GM11168 (cell line): ENCODE measurements around the gene ESRRA.

Experiments used
- in situ Hi-C: fragments of 300-500 bp; cut with MboI; formaldehyde crosslinking; loops from one replicate; pipeline ENCODE4 v1.12.0; 2022; ENCODE audit warnings: low sequenced_read_pairs; ENCODE audit not compliant: unreplicated experiment

The ESRRA gene

GRCh38 chr11:64344787-64345186, 39.5 kb downstream of the ESRRA start:
- in situ Hi-C loops = no loop called here

- in situ Hi-C loops = no loop called here
Measured at GRCh38 chr11:64347193-64347867, 42.0 kb downstream of the ESRRA start.

- in situ Hi-C loops = no loop called here
Measured at GRCh38 chr11:64348383-64349024, 43.2 kb downstream of the ESRRA start.

- in situ Hi-C loops = no loop called here
Measured at GRCh38 chr11:64349025-64349387, 43.7 kb downstream of the ESRRA start.

GRCh38 chr11:64349404-64349803, 44.1 kb downstream of the ESRRA start:
- in situ Hi-C loops = no loop called here

GRCh38 chr11:64351136-64351631, 45.9 kb downstream of the ESRRA start:
- in situ Hi-C loops = no loop called here

GRCh38 chr11:64352099-64352994, 47.0 kb downstream of the ESRRA start:
- in situ Hi-C loops = no loop called here

- in situ Hi-C loops = no loop called here
Measured at GRCh38 chr11:64352995-64353714, 47.8 kb downstream of the ESRRA start.

GRCh38 chr11:64353715-64354506, 48.6 kb downstream of the ESRRA start:
- in situ Hi-C loops = no loop called here

- in situ Hi-C loops = no loop called here
Measured at GRCh38 chr11:64355078-64355940, 50.0 kb downstream of the ESRRA start.

- in situ Hi-C loops = no loop called here
Measured at GRCh38 chr11:64356498-64357411, 51.4 kb downstream of the ESRRA start.

GRCh38 chr11:64357446-64357845, 52.1 kb downstream of the ESRRA start:
- in situ Hi-C loops = no loop called here

- in situ Hi-C loops = no loop called here
Measured at GRCh38 chr11:64357904-64358535, 52.7 kb downstream of the ESRRA start.

GRCh38 chr11:64358536-64358906, 53.2 kb downstream of the ESRRA start:
- in situ Hi-C loops = no loop called here

- in situ Hi-C loops = no loop called here
Measured at GRCh38 chr11:64358907-64359711, 53.8 kb downstream of the ESRRA start, which contains the start of gene RPS6KA4. Gene RPS6KA4, plus strand, starts transcription at chr11:64359162. Its CDS starts 74 bp downstream, at chr11:64359236.

GRCh38 chr11:64359712-64360445, 54.6 kb downstream of the ESRRA start:
- in situ Hi-C loops = no loop called here
